A673 (cell line): ENCODE measurements around the gene CAMK2N2. TPM values are rescaled to one million over a fixed set of nuclear protein-coding genes. Genes with fewer than 3 reads are reported as not detected.

Experiments
- BruUV-seq: library from RNA; stranded (reverse); fragments of 400-500 nt; replicated peaks from 2 replicates; lab custom pipeline; 2021; lab: Mats Ljungman, UMichigan
- CTCF ChIA-PET: fragments of 300-600 bp; sonication (Branson Sonifier 250); formaldehyde crosslinking; loops from one replicate; lab custom pipeline; 2022; ENCODE audit warnings: antibody characterized with exemption; lab: Charles Lee
- POLR2A ChIA-PET: fragments of 300-600 bp; sonication (Branson Sonifier 250); formaldehyde crosslinking; loops from one replicate; lab custom pipeline; 2022; ENCODE audit warnings: antibody characterized with exemption; ENCODE audit not compliant: low non-redundant PET; lab: Charles Lee
- DNase-seq: peaks from one replicate; pipeline ENCODE4 v3.0.0-alpha.2; 2015; ENCODE audit warnings: low spot score
- H3K27ac ChIP-seq: fragments of 200-600 bp; sonication (generic); 2 replicates; pipeline ENCODE4 v1.5.1; 2016; ENCODE audit warnings: mixed run types, low read depth, mild to moderate bottlenecking, mixed read lengths, antibody characterized with exemption, low read length; ENCODE audit not compliant: poor library complexity, severe bottlenecking
- H3K27me3 ChIP-seq: fragments of 200-600 bp; sonication (generic); replicated peaks from 2 replicates; pipeline ENCODE4 v1.6.1; 2017; ENCODE audit warnings: mixed run types, low read depth, mild to moderate bottlenecking, mixed read lengths, antibody characterized with exemption, low read length; ENCODE audit not compliant: insufficient read depth, poor library complexity
- H3K36me3 ChIP-seq: fragments of 200-600 bp; sonication (generic); 2 replicates; pipeline ENCODE4 v1.6.1; 2016; ENCODE audit warnings: mixed run types, mild to moderate bottlenecking, mixed read lengths, antibody characterized with exemption, low read length; ENCODE audit not compliant: insufficient read depth, poor library complexity, severe bottlenecking
- H3K4me1 ChIP-seq: fragments of 200-600 bp; sonication (generic); 2 replicates; pipeline ENCODE4 v1.6.1; 2017; ENCODE audit warnings: mixed run types, mild to moderate bottlenecking, mixed read lengths, antibody characterized with exemption, low read length; ENCODE audit not compliant: insufficient read depth, poor library complexity, severe bottlenecking
- H3K4me3 ChIP-seq: fragments of 200-600 bp; sonication (generic); 2 replicates; pipeline ENCODE4 v1.5.1; 2016; ENCODE audit warnings: low read depth, mixed run types, mild to moderate bottlenecking, mixed read lengths, low read length; ENCODE audit not compliant: poor library complexity, severe bottlenecking
- H3K9me3 ChIP-seq: fragments of 200-600 bp; sonication (generic); 2 replicates; pipeline ENCODE4 v1.6.1; 2016; ENCODE audit warnings: mixed run types, low read depth, mild to moderate bottlenecking, mixed read lengths, antibody characterized with exemption, low read length; ENCODE audit not compliant: poor library complexity, severe bottlenecking
- CTCF ChIP-seq: fragments of 300-800, 200-600 bp; sonication (generic); conservative IDR thresholded peaks from 2 replicates; pipeline ENCODE4 v1.5.1; 2017; ENCODE audit warnings: low read depth, mild to moderate bottlenecking, antibody characterized with exemption, low read length, moderate library complexity, mixed read lengths
- EZH2 ChIP-seq: fragments of 200-600 bp; sonication (generic); IDR thresholded peaks from 2 replicates; pipeline ENCODE4 v1.6.1; 2017; ENCODE audit warnings: borderline replicate concordance, low read depth, mild to moderate bottlenecking, mixed read lengths, antibody characterized with exemption, low read length; ENCODE audit not compliant: poor library complexity, severe bottlenecking
- intact Hi-C: fragments of 100-400 bp; cut with micrococcal nuclease; formaldehyde crosslinking; loops from one replicate; pipeline ENCODE4 v1.10.0; 2022; ENCODE audit not compliant: unreplicated experiment
- total RNA-seq: library from RNA; stranded (reverse); gene quantifications from 2 replicates; pipeline ENCODE4 v1.2.3, GENCODE V29; 2021

CAMK2N2 gene
- total RNA-seq, 1 experiment from 2014 or later, result 1.3 TPM

GRCh38 chr3:184223946-184224345 is 37.4 kb downstream of the CAMK2N2 start:
- H3K36me3 ChIP-seq, result no peaks in the 10 kb centered on the region
- no TSS peak for BruUV-seq
- H3K9me3 ChIP-seq, result no peaks in the 10 kb centered on the region
- TF ChIP-seq CTCF, result no peak
- no peak for TF ChIP-seq EZH2
- DNase-seq, result no peak
- no peaks in the 10 kb centered on the region for H3K4me1 ChIP-seq
- H3K4me3 ChIP-seq, result no peak overlapping the region
- ChIA-PET CTCF (no interaction called here), POLR2A (no interaction called here)
- no peak overlapping the region for H3K27ac ChIP-seq
- intact Hi-C loops, result no loop called here
- peaks cover 21% of the 10 kb centered on the region for H3K27me3 ChIP-seq

GRCh38 chr3:184222521-184222920 is 38.8 kb downstream of the CAMK2N2 start:
- ChIA-PET CTCF (no interaction called here), POLR2A (no interaction called here)
- intact Hi-C loops, result no loop called here
- DNase-seq, result no peak
- no peak overlapping the region for H3K4me3 ChIP-seq
- no peaks in the 10 kb centered on the region for H3K4me1 ChIP-seq
- TF ChIP-seq EZH2 (no peak), CTCF (no peak)
- no TSS peak for BruUV-seq
- H3K9me3 ChIP-seq, result no peaks in the 10 kb centered on the region
- no peaks in the 10 kb centered on the region for H3K36me3 ChIP-seq
- peaks cover 7% of the 10 kb centered on the region for H3K27me3 ChIP-seq
- H3K27ac ChIP-seq, result no peak overlapping the region

GRCh38 chr3:184218814-184219213 is 42.5 kb downstream of the CAMK2N2 start:
- BruUV-seq, result no TSS peak
- no peak for DNase-seq
- Histone ChIP-seq H3K27ac (no peak overlapping the region), H3K4me3 (no peak overlapping the region), H3K9me3 (no peaks in the 10 kb centered on the region), H3K4me1 (no peaks in the 10 kb centered on the region), H3K27me3 (no peaks in the 10 kb centered on the region), H3K36me3 (no peaks in the 10 kb centered on the region)
- ChIA-PET CTCF (no interaction called here), POLR2A (no interaction called here)
- TF ChIP-seq EZH2 (no peak), CTCF (no peak)
- intact Hi-C loops, result no loop called here
